Medulla oblongata (tissue), 1 donor: ENCODE measurements around the gene CEMIP2.

ENCODE experiments used
- DNase-seq: peaks from one replicate; pipeline ENCODE4 v3.0.0-alpha.2; 2015; ENCODE audit errors: extremely low spot score

CEMIP2 gene

DNA sequence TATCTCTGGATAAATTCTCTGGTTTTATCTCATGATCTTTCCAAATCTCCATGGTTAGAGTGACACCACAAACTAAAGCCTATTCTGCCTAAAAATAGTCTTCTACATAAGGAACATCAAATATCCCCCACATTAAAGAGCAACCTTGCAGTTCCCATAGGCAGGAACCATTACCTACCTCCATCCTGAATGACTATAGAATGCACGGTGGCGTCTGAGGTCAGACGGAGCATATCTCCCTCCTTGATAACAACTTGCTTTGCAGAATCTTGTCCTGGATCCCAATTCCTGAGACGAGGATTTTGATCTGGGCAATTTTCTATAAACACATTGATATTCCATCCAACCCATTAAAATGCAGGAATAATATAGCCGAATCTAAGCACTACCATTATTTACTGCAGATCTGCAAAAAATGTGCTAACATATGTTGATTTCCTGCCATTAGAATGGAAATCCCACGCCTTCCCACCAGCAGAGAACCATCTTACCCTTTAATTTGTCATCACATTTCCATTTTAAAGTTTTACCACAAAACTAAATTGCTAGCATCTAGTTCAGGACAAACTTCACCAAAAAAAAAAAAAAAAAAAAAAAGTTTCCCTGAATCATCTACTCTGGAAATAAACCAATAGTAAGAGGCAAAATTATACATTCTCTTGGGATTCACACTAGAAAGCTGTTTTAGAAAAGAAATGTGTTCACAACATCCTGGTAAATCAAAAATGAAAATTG is 22.1 kb downstream of the CEMIP2 start:
- DNase-seq = no peak

DNA sequence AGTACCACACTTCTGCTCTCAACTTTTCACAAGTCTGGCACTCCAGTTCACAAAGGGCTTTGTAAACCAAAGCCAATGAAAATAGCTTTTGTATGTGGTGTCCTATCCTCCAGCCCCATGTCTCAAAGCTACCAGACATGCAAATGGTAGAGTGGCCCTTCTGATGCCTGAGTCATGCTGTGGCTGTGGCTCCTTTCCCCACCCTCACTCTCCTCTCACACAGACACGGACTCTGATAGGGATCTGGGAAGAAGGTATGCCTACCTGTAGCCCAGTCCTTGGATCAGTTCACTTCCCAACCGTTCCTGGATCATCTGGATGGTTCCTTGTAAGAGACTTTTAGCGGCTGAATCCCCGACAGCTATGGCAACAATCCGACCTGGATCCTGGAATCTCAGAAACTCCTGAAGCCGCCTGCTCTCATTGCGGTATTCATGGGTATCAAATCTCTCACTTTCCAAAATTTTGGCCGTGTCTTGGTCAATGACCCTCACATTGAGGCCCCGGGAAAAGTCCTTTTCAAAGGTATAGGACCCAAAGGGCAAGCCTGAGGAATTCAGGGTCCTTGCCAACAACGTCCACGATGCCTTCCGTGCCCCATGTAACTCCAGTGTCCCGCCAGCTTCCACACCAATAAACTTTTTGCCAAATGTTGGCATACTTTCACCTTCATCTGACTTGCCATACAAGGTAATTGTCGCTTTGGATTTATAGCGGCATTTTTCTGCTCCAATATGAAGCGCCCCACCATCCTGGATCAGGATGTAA is 23.4 kb downstream of the CEMIP2 start:
- no peak for DNase-seq

DNA sequence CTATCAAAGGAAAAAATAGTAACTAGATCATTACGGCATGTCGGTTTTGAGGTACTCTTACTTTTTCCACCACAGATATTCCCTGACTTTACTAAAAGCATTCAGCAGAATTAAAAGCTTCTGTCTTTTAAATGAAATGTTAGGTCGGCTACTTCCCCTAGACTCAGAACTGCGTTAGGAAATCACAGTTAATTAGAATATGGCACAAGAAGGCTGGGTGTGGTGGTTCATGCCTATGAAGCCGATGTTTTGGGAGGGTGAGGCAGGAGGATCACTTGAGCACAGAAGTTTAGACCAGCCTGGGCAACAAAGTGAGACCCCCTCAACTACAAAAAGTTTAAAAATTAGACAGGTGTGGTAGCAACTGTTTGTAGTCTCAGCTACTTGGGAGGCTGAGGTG is 24.4 kb downstream of the CEMIP2 start:
- DNase-seq = no peak

DNA sequence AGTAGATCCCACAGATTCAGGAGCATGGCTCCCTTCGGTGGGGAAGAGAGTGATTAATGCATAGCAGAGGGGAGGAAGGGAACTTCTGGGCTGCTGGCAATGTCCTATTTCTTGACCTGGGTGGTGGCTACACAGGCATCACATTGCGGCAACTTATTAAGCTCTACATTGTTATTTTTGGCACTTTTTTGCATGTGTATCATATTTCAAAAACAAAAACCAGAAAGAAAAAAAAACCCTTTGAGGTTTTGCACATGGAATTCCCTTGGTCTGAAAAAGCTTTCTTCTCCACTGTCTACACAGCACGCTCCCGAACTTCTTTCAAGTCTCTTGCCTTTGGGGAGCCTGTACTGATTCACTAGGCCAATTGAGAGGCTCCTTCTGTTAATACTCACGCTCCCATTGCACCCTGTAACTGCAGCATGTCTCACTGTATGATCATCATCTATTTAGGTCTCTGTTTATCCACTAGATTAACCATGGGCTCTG is 25.1 kb downstream of the CEMIP2 start:
- DNase-seq = no peak

DNA sequence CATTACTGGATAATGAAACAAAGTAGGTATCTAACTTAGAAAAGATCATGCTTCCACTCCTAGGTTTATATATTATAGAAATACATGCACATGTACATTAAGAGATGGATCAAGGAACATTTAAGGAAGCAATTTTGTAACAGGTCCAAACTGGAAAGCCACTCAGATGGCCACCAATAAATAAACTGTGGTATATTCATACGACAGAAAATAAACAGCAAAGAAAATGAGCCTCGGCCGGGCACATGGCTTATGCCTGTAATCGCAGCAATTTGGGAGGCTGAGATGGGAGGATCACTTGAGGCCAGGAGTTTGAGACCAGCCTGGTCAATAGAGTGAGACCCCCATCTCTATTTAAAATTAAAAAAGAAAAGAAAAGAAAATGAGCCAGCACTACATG is 25.6 kb downstream of the CEMIP2 start:
- no peak for DNase-seq

DNA sequence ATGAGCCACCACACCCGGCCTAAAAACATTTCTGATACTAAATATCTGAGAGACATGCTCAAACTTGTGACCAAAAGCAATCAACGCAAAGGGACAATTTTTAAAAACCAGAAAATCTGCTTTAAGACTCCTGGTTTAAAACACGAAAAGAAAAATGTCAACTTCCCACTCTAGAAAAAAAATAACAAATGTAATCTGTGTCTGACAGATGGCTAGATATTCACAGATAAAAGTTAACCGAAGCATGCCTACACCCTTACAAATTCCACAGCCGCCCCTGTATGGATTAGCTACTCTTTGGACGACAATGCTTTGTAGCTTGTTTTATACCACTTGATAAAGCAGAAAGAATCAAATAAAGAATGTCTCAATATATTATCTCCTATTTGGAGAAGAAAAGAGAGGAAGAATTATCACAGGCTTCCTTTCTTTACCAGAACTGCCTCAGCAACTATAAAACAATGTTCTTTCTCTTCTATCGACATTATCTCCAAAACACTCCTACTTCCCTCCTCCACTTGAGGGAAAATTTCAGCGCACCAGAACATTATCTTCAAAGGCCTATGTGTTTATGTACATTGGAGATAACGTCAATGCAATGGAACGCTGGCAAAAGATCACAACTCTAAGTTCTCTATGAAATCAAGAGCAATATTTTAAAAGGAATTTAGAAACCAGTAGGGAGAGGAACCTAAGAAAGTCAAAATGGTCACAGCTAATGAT is 26.2 kb downstream of the CEMIP2 start:
- no peak for DNase-seq

DNA sequence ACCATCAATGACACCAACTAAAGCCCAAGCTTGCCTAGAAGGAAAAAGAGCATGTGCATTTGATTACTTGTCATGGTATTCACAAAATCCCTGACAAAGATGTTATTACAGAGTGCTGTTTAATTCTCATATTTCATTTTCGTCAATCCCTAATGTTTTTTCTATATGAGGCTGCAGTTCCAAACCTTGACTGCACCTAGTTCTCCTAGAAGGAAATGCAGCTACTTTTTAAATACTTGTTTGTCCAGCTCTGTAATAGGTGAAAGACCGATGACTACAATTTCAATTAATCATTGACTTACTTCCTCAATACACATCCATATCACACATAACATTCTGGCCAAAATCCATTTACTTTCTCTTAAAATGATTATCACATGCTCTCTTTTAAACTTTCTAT is 28.1 kb downstream of the CEMIP2 start:
- no peak for DNase-seq

DNA sequence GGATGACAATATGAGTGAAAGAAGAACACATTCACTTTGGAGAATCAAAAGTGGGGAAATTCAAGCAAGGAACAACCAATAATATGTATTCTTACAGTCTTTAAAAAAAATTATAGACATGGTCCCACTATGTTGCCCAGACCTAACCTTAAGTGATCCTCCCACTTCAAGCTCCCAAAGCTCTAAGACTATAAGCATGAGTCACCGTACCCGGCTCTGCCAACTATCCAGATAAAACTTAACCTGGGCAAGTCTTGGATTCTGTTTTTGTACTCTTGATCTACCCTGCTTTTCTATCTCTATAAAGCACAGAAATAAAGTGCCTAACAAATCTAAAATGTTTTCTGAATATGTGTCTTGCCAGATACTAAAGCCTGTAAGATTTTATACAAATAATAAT is 30.9 kb downstream of the CEMIP2 start:
- no peak for DNase-seq

DNA sequence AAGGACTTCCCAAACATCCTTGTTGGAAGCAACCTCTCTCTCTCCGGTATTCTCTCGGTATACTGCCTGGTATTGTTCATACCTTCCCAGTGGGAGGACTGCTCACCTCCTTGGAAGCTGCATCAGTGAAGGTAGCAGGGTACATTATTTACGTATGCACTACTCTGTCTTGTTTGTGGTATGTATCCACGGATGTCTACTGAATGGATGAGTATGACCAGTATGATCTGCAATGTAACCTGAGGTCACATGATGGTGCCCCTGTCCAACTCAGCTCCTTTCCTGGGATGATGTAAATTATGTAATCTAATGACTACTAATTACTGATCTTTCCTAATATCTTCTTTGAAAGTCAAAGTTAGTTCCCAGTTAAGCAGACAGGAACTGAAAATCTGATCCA is 32.1 kb downstream of the CEMIP2 start:
- DNase-seq = no peak

DNA sequence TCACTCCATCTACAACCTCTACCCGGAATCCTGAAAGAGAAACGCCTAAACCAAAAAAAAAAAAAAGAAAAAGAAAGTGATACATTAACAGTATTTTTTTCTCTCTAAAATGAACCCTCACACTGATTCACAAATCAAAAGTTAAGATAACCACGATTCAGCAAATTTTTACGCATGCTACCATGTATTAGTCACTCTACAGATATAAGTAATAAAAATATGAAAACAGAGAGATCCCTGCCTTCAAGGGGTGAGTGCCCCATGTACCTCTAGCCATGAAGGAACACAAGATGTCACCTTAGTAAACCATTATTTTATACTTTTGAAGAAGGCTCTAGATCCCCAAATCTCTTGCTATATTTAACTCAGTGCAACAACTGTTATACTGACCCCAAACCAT is 33.4 kb downstream of the CEMIP2 start:
- DNase-seq = no peak

DNA sequence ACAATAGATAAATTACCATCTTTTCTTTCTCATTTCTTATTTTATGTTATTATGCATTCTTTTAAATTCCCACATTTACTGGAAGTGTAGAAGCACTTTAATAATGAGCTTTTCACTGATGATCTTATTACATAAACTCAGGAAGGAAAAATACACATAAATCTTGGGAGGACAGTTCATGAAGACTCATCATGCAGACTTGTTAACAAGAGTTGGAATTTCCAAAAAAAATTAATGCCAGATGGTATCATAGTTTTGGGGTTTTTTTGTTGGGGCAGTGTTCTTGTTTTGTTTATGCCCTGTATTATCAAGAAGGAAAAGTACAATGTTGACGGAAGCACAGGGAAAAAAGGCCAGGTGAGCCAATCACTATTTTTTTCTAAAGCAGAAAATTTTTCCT is 35.1 kb downstream of the CEMIP2 start:
- DNase-seq = no peak

DNA sequence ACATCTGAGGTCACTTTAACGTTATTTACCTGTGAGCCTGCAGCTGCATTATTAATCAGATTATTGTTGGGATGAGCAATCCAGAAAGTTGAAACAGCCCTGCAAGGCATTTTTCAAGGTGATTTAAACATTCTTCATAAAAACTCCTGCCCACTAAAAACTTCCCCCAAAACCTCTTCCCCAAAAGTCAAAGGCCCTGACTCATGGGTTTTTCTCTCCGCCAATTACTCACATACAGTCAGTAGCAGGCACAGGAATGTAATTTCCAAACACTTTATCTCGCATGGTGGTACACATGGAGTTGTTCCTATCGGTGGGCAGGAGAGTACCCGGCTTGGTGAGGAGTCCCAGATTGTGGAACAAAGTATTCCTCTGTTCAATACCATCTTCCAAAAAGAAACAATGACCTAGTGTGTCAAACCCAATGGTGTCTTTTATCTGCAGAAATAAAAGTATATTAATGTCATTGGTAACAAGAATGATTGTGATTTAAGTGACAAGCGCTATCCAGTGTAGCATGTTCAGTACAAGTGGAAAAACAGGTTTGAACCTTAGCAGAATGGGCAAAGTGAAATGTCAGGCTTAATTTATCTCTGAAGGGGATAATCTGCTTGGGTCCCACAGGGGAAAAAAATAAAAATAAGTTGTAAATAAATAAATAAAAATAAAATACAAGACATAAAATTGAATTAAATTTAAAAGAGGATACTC is 38.3 kb downstream of the CEMIP2 start:
- no peak for DNase-seq

DNA sequence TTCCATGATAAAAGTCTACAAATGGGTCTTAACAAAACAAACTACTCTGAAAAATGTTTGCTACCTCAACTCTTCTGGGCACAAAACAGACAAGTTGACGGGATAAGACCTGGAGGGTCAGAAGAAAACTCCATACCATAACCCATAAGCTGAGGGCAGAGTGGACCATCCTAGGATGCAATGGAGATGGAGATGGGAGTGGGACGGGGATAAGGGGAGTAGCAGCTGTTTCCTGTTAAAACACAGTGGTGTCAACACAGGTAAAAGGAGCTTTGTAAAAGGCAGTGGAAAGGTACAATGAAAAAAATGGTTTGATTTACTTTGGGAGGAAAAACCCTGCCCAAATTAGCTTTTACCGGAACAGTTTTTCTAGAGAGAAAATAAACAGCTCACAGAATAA is 41.6 kb downstream of the CEMIP2 start:
- no peak for DNase-seq

DNA sequence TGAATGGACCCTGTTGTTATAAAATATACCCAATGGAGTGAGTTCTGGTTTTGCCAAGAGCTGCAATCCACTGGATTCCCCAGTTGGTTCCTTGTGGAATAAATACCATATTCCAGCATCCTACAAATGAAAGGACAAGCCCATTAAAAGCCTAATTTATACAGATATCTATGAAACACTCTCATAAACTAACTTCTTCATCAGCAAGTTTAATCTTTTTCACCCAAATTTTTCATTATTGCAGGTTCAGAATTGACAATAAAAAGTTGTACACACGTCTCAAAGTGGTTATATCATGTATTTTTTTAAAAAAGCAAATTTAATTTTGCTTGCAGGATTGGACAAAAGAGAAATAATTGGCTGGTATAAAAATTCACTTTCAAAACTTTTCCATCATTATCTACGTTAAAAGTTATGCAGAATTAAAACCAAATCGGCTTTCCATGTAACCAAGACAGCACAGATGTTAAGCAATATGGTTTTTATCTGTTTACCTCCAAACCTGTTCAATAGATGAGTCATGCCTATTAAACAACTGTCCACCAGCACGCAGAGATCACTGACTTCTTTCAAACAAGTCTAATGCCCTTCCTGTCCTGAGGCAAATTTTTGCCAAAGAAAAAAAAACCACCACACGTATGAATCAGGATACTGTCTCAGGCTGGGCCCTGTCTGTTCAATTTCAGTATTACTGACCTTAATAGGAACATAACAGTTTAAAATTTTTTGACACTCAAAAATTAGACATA is 42.5 kb downstream of the CEMIP2 start:
- no peak for DNase-seq

DNA sequence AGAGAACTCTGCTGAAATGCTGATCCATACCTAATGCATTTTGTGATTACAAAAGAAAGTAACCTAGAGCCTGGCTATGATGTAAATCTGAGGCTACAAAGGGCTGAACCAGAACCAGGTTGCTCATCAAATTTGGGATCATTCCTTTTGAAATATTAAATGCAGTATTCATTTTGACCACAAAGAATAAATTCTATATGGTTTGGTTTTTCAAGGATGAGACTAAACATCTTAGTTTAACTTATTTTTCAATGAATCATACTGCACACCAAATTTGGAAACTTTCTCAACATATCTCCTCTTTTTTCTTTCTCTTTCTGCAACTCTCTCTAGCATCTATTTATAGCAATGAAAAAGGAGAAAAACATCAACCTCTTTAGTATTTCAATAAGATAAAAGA is 46.5 kb downstream of the CEMIP2 start:
- no peak for DNase-seq

DNA sequence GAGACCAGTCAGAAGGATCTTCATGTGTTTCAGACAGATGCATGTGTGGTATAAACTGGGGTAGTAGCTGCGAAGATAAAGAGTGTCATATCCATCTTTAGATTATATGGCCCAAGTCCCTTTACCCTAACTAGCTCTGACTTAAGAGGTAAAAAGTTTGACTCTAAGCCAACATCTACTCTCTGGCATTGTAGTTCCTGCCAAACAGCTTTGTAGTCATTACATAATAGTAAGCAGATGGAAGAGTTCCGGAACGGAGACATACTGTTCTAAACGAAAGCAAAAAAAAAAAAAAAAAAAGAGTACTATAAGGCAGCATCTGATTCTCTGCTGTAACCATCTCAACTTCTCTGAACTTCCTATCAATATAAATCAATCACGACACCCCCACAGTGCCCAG is 48.8 kb downstream of the CEMIP2 start:
- no peak for DNase-seq

DNA sequence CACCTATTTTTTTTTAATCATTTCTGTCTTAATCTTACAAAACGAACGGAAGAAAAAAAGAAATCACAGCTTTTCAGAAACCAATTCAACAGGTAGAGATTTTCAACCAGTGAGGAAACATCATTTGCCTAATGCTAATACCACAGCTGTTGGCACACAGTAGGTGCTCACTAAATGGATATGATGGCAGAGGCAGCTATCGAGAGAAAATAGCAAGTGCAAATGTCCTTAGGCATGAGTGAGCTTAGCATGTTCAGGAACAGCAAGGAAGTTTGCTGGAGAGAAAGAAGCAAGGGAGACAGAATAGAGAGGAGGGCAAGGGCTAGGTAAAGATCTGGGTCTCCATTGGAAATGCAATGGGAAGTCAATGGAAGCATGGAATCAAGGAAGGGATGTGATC is 49.2 kb downstream of the CEMIP2 start:
- no peak for DNase-seq

DNA sequence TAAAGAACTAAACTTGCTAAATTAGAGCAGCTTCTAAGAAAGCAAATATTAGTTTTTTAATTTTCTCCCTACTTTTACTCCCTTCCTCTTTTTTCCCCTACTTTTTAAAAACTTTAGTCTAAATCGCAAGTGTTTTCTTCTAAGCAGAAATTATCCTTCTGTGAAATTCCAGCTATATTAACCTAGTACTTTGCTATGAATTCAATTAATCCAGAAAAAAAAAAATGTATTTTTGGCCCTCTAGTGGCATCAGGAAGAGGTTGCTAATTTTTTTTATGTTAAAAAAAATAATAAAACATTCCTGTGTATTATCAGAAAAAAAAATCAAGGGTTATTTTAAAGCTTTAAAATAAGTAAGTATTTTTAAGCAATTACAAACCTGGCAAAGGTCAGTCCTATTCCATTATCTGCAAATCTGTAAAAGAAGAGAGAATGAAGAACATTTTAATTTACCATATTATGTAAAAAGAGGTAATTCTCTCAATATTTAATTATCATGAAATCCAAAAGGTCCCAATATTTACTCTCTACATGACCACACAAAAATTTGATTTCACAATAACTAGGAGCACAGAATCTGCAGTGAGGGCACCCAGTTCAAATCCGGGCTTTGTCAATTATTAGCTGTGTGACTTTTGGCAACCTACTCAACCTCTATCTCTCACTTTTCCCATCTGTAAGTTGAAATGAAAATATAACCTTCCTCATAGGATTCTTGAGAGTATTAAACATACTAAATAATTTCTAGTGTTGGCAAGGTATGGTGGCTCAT is 52.0 kb downstream of the CEMIP2 start:
- DNase-seq = no peak

DNA sequence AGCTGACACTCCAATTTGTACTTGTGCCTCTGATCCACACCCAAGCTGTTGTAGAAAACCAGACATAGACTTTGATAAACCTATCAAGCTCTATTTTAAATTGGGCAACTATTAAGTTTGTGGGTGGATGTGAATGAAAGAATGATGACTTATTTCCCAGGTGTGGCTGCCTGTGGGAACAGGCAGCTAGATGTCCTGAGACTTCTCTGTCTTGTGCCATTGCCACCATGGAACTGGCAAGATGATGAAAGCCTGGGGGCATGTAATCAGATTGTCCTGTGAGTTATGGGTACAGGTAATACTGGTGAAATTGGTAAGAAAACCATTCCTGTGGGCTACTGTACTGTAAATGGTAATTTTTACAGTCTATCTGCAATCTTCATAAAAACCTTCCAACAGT is 57.5 kb downstream of the CEMIP2 start:
- DNase-seq = no peak

DNA sequence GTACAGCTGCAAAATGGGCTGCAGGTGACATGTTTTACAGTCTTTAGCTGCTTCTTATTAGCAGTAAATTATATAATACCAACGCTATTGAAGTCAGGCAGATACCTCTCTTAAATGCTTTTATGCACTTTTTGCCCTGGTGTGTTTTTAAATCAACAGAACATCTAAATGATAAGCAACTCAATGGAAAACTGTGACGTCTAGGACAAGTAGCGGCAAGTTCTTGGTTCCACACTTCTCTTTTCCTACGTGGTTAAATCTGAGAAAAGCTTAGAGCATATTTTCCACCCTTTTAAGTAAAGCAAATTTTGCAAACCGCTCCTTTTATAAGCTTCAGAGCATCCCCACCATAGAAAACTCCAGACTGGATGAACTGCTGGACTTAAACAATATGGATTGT is 58.1 kb downstream of the CEMIP2 start:
- DNase-seq = no peak

DNA sequence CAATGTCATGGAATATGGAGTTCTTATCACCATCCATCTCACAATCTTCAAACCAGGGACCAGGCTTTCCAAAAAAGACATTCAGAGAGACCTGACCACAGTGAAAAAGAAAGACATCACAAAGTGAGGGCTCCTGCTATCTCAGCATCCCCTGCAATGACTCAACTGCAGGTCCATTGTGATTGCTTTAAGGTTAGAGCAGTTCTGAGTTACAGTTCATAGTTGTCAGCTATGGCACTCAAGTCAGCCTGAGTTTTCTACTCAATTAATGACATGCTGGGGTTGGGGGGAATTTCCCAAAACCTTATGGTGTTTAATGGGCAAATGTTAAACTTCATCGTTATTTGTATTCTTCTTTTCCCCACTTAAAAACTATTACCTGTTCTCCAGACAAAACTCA is 58.9 kb downstream of the CEMIP2 start:
- no peak for DNase-seq
